ENCODE measurements around the gene BMP3. TPM values are rescaled to one million over a fixed set of nuclear protein-coding genes. Genes with fewer than 3 reads are reported as not detected.
A peak's percentile ranks its signal among the peaks of the same experiment; 100 is the strongest.

BMP3 gene
- total and polyA plus RNA-seq, 2 donors (not counting 3 experiments of a cell fraction or from before 2014, with no cell fraction given), result not detected

DNA sequence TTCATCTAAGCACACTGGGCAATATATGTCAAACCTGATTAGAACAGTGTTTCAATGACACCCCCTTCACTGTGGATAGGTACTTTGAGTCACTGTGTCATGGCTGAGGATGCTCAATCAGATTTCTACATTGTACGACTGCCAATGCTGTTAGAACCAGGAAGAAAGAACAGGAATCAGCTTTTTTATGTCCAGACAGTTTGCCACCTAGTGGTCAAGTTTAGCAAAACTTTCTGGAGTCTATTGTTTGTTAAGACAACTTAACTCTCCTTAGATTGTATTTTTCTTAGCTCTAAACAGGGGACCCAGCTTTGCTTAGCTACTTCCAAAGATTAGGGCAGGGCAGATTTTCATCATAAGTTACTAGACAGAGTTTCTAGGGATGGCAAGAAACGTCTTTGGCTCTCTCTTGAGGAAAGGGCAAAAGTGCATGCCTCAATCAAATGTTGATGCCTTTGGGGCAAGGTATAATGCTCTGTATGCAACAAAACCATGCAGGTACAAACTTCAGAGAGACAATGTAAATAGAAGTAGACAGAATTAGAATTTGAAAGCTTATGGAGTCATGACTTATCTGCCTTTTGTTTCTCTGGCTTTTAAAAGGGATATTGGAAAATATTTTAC is 40.5 kb upstream of the BMP3 start:
- no peak overlapping the region for H3K4me3 ChIP-seq (replicated peaks in 1 of 3; ENCODE audit: insufficient read depth in 1 of 3, low read depth in 1 of 3, low read length in 3 of 3)
- CTCF ChIA-PET, result interaction anchor here (0.7 to 2.3 kb wide), 22 partner anchors 8 to 1948 kb away, joined by 3 to 20 read pairs (median 4); no protein-coding TSS in a partner anchor
- H4K20me1 ChIP-seq (replicated peaks; ENCODE audit: control insufficient read depth, extremely low read depth, insufficient read depth, low read length), result no peaks in the 10 kb centered on the region
- TF ChIP-seq, protein P1, sequence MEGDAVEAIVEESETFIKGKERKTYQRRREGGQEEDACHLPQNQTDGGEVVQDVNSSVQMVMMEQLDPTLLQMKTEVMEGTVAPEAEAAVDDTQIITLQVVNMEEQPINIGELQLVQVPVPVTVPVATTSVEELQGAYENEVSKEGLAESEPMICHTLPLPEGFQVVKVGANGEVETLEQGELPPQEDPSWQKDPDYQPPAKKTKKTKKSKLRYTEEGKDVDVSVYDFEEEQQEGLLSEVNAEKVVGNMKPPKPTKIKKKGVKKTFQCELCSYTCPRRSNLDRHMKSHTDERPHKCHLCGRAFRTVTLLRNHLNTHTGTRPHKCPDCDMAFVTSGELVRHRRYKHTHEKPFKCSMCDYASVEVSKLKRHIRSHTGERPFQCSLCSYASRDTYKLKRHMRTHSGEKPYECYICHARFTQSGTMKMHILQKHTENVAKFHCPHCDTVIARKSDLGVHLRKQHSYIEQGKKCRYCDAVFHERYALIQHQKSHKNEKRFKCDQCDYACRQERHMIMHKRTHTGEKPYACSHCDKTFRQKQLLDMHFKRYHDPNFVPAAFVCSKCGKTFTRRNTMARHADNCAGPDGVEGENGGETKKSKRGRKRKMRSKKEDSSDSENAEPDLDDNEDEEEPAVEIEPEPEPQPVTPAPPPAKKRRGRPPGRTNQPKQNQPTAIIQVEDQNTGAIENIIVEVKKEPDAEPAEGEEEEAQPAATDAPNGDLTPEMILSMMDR (IDR thresholded peaks at IDR 0.05; ENCODE audit: extremely low read depth in 1 of 2, insufficient read depth in 1 of 2, low read depth in 1 of 2, low read length in 2 of 2), result peak; percentile 43 to 56
- TF ChIP-seq FOS (IDR thresholded peaks at IDR 0.05; ENCODE audit: borderline replicate concordance, insufficient read depth, low read length), result no peak
- dilution Hi-C loops (cut with MboI; ENCODE audit: extremely low pct_ligation_motif_present, low sequenced_read_pairs) (no loop called here), intact Hi-C loops (cut with micrococcal nuclease) (loop anchor here (1.0 kb wide), 1 partner anchor 628 kb away; no protein-coding TSS in a partner anchor)
- no peaks in the 10 kb centered on the region for H3K79me2 ChIP-seq (ENCODE audit: control insufficient read depth, insufficient read depth, low read length)
- POLR2A ChIA-PET, result no interaction called here
- BruUV-seq (replicated peaks), result no TSS peak
- H3K4me2 ChIP-seq (ENCODE audit: insufficient read depth, low read length), result no peak overlapping the region
- H3K9me1 ChIP-seq (replicated peaks; ENCODE audit: control insufficient read depth, extremely low read depth, insufficient read depth, low read length), result no peaks in the 10 kb centered on the region
- no peak overlapping the region for H3K27ac ChIP-seq (ENCODE audit: insufficient read depth, low read depth, low read length)
- peak; percentile 57 for DNase-seq (ENCODE audit: low read depth, low spot score)
- H2AFZ ChIP-seq (ENCODE audit: low read depth, low read length), result no peak overlapping the region
- no peaks in the 10 kb centered on the region for H3K4me1 ChIP-seq (ENCODE audit: control insufficient read depth, extremely low read depth, insufficient read depth, low read length)
- no peaks in the 10 kb centered on the region for H3K27me3 ChIP-seq (ENCODE audit: control insufficient read depth in 2 of 2, insufficient read depth in 2 of 2, low read length in 2 of 2)
- no peaks in the 10 kb centered on the region for H3K36me3 ChIP-seq (ENCODE audit: control insufficient read depth in 2 of 2, extremely low read depth in 1 of 2, insufficient read depth in 2 of 2, low read length in 2 of 2)
- H3K9me3 ChIP-seq (replicated peaks; ENCODE audit: control insufficient read depth, insufficient read depth, low read length), result no peaks in the 10 kb centered on the region
- no peak overlapping the region for H3K9ac ChIP-seq (replicated peaks; ENCODE audit: extremely low read depth, insufficient read depth, low read length)
- peak; percentile 70 for FAIRE-seq

DNA sequence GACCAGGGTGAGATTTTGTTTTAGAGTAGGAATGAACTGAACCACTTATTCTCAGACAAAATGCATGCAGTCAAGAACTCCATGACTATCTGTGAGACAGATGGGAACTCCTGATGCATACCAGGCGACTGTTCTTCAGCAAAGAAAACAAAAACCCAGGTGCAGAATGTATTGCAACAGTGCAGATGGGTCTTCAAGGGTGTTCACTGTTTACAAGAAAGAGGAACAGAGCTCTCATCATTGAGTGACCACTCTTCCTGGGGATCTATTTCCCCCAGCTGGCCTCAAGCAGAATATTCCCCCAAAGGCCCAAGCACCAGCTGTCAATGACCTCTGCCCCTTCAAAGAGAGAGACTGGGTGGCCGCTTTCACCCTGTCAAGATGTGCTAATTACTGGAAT is 39.7 kb upstream of the BMP3 start:
- Histone ChIP-seq H3K9ac (replicated peaks; ENCODE audit: extremely low read depth, insufficient read depth, low read length) (no peak overlapping the region), H3K4me2 (ENCODE audit: insufficient read depth, low read length) (no peak overlapping the region), H3K4me3 (replicated peaks in 1 of 3; ENCODE audit: insufficient read depth in 1 of 3, low read depth in 1 of 3, low read length in 3 of 3) (no peak overlapping the region), H3K79me2 (ENCODE audit: control insufficient read depth, insufficient read depth, low read length) (no peaks in the 10 kb centered on the region), H4K20me1 (replicated peaks; ENCODE audit: control insufficient read depth, extremely low read depth, insufficient read depth, low read length) (no peaks in the 10 kb centered on the region), H3K27me3 (ENCODE audit: control insufficient read depth in 2 of 2, insufficient read depth in 2 of 2, low read length in 2 of 2) (no peaks in the 10 kb centered on the region), H3K27ac (ENCODE audit: insufficient read depth, low read depth, low read length) (no peak overlapping the region), H3K9me3 (replicated peaks; ENCODE audit: control insufficient read depth, insufficient read depth, low read length) (no peaks in the 10 kb centered on the region), H3K9me1 (replicated peaks; ENCODE audit: control insufficient read depth, extremely low read depth, insufficient read depth, low read length) (no peaks in the 10 kb centered on the region), H3K36me3 (ENCODE audit: control insufficient read depth in 2 of 2, extremely low read depth in 1 of 2, insufficient read depth in 2 of 2, low read length in 2 of 2) (no peaks in the 10 kb centered on the region), H2AFZ (ENCODE audit: low read depth, low read length) (no peak overlapping the region), H3K4me1 (ENCODE audit: control insufficient read depth, extremely low read depth, insufficient read depth, low read length) (no peaks in the 10 kb centered on the region)
- TF ChIP-seq JUN (IDR thresholded peaks at IDR 0.05; ENCODE audit: borderline replicate concordance, insufficient read depth, insufficient read length, low read depth) (no peak), POLR2A (IDR thresholded peaks at IDR 0.05; ENCODE audit: low read depth, low read length) (no peak), GATA2 (IDR thresholded peaks at IDR 0.05; ENCODE audit: insufficient read depth, insufficient read length, low read depth, low read length) (no peak), POLR2AphosphoS5 (IDR thresholded peaks at IDR 0.05; ENCODE audit: insufficient read depth, low read depth, low read length) (no peak), MYC (IDR thresholded peaks at IDR 0.05; ENCODE audit: low read depth, low read length) (no peak), FOS (IDR thresholded peaks at IDR 0.05; ENCODE audit: borderline replicate concordance, insufficient read depth, low read length) (no peak), EZH2 (IDR thresholded peaks at IDR 0.05; ENCODE audit: borderline replicate concordance, low read depth, low read length, severe bottlenecking) (no peak)
- TF ChIP-seq, protein P1 (IDR thresholded peaks at IDR 0.05; ENCODE audit: extremely low read depth in 1 of 2, insufficient read depth in 1 of 2, low read depth in 1 of 2, low read length in 2 of 2), result no peak
- TF ChIP-seq, protein P2, sequence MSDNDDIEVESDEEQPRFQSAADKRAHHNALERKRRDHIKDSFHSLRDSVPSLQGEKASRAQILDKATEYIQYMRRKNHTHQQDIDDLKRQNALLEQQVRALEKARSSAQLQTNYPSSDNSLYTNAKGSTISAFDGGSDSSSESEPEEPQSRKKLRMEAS (IDR thresholded peaks at IDR 0.05; ENCODE audit: insufficient read depth, insufficient read length), result no peak
- POLR2A ChIA-PET, result no interaction called here
- no peak for FAIRE-seq
- BruUV-seq (replicated peaks), result no TSS peak
- intact Hi-C loops (cut with micrococcal nuclease), result loop anchor here (1.0 kb wide), 1 partner anchor 629 kb away; no protein-coding TSS in a partner anchor
- CTCF ChIA-PET, result interaction anchor here (0.9 to 2.3 kb wide), 6 partner anchors 14 to 807 kb away, joined by 3 to 8 read pairs (median 6); no protein-coding TSS in a partner anchor
- dilution Hi-C loops (cut with MboI; ENCODE audit: extremely low pct_ligation_motif_present, low sequenced_read_pairs), result no loop called here
- DNase-seq (ENCODE audit: low read depth, low spot score), result no peak

Data from endothelial cell of umbilical vein (primary cell).